Neural cell (in vitro differentiated cells): ENCODE data around the gene MAP2.

Experiments used
- CTCF ChIP-seq: fragments of 450-650 bp; IDR thresholded peaks from 2 replicates; pipeline ENCODE4 v1.5.1; 2014; ENCODE audit warnings: antibody characterized with exemption, mild to moderate bottlenecking, moderate library complexity; ENCODE audit not compliant: poor library complexity, severe bottlenecking
- EZH2 ChIP-seq: fragments of 200-600, 300-800 bp; shearing (Covaris generic), sonication (generic); IDR thresholded peaks from 2 replicates; pipeline ENCODE4 v1.6.1; 2014; ENCODE audit warnings: antibody characterized with exemption, low read length, borderline replicate concordance, mild to moderate bottlenecking; ENCODE audit not compliant: insufficient read depth, poor library complexity, severe bottlenecking
- POLR2AphosphoS5 ChIP-seq: IDR thresholded peaks from 2 replicates; pipeline ENCODE4 v1.6.1; 2012
- RAD21 ChIP-seq: fragments of 450-650 bp; conservative IDR thresholded peaks from 2 replicates; pipeline ENCODE4 v1.6.1; 2014; ENCODE audit warnings: antibody characterized with exemption, mild to moderate bottlenecking, moderate library complexity
- TAF1 ChIP-seq: IDR thresholded peaks from 2 replicates; pipeline ENCODE4 v1.6.1; 2012; ENCODE audit warnings: low read depth

DNA sequence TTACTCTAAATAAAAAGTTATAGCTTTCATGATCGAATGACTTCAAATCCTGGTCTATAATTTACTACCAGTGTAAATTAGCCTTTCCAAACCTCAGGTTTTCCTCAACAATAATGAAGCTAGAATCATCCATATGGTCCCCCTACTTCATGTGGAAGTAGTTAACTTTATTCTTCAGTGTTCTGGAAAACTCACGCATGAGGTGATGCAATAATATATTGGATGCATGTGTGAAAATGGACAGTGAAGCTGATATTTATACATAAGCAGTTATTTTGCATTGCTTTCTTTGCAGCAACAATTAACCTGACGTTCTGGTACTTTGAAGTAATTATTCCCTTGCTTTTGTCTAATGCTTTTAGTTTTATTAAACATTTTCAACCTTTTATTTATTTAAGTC is 329.2 kb downstream of the MAP2 start:
- TF ChIP-seq EZH2, result no peak
- no peak for TF ChIP-seq CTCF
- no peak for TF ChIP-seq TAF1
- no peak for TF ChIP-seq POLR2AphosphoS5
- no peak for TF ChIP-seq RAD21
